Muscle of back (tissue), 11 donors: Measurements from ENCODE around the gene SHC1. TPM values are rescaled to one million over a fixed set of nuclear protein-coding genes. Genes with fewer than 3 reads are reported as not detected.
A peak's percentile ranks its signal among the peaks of the same experiment; 100 is the strongest.

ENCODE experiments used
- DNase-seq, 3 donors: peaks; one replicate each; pipeline versions ENCODE4 v3.0.0 to v3.0.0-alpha.2; 2013
- polyA plus RNA-seq, 10 donors: library from polyadenylated mRNA; unstranded; fragments of 120-200 nt; gene quantifications; one replicate each; pipeline ENCODE4 v1.2.1, GENCODE V29; 2013; ENCODE audit not compliant: insufficient read length in 10 of 10

SHC1 gene
- polyA plus RNA-seq, 10 donors, result 76.6 to 116 (median 85.6) TPM

DNA sequence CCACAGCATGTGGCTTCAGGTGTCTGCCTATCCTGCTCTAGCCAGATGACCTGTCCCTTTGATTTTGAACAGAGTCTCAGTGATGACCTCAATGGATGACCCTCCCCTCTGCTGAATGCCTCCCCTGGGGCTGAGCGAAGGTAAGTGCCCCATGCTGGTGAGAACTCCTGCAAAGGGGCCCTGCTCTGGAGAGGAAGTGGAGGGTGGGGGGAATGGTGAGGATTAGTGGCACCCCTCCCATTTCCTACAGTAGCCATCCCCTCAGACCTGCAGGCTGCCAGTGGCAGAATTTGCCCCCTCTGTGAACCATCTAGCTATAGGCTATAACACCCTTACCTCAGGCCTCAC, 30.4 kb downstream of the SHC1 start:
- DNase-seq, result no peak

DNA sequence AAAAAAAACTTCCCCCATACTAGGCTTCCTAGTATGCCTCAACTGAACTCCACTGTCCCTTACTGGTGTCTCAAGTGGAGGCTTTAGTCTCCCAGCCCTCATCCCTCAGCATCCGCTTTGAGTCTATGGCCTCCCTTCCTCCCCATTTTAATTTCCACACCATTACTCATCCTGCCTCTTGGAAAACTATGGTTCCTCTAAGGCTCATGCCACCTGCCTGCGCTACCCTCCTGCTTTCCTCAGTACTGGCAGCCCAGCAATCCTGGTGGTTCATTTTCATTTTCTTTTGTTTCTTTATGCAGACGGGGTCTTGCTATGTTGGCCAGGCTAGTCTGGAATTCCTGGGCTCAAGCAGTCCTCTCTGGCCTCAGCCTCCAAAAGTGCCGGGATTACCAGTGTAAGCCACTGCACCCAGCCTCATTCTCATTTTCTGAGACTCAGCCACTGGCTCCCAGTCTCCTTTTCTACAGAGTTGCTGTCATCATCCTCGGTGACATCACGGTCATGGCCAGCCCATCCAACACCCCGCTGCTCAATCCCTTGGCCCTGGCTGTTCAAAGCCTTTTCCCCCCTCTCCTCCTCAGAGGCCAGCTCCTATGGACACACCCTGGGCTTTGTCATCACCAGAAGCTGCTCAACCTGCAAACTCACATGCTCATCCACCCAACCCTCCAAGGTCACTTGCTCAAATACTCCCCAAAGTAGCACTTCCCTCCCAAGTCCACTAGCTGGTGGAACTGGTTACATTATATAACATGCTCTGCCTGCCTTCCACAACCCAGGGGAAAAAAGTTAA, 31.7 kb downstream of the SHC1 start:
- no peak for DNase-seq

DNA sequence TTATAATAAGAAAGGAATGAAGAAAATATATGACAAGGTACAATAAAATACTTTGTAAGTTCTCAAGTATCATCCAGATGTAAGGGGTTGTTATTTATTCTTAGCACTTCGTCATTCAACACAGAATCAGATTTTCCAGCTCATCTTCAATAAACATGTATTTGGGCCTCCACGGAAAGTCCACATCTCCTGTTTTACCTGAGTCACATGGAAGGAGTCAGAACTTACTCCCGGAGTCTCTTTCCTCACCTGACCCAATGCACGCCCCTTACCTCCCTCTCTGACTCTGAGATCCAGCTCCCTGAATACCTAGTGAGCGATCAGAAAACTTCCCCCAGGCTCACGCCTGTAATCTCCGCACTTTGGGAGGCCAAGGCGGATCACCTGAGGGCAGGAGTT, 32.6 kb downstream of the SHC1 start:
- no peak for DNase-seq

- peak; percentile 95 to 99 (median 97) for DNase-seq
Measured at GRCh38 chr1:154937085-154937987, 33.2 kb downstream of the SHC1 start.

DNA sequence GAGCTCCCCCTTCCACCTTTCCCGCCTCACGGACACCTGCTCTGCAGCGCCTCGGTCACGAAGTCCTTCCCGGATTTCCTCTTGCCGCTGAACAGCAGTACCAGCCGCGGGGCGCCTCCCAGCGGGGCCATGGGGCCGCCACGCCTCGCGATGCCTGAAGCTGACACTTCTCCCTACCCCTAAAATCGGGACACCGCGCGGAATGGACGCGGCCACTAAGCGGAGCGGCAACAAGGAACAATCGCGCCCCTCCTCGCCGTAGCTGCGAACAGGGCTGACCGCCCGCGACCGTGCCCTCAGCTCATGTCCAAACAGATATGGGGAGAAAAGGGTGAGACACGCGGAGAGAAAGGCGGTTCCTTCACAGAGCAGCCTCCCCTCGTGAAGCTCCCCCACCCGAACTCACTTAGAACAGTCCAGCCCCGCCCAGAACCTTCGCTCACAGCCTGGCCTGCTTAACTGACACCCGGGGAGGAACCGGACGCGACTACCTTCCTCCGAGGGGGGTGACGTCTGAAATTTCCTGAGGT, 33.9 kb downstream of the SHC1 start, which contains the start of gene PMVK:
TSS of gene PMVK (minus strand) at position 165 of the 530 bp plus-strand sequence. CDS start at position 131, 34 bp downstream.
- peak; percentile 96 to 99 (median 97) for DNase-seq

DNA sequence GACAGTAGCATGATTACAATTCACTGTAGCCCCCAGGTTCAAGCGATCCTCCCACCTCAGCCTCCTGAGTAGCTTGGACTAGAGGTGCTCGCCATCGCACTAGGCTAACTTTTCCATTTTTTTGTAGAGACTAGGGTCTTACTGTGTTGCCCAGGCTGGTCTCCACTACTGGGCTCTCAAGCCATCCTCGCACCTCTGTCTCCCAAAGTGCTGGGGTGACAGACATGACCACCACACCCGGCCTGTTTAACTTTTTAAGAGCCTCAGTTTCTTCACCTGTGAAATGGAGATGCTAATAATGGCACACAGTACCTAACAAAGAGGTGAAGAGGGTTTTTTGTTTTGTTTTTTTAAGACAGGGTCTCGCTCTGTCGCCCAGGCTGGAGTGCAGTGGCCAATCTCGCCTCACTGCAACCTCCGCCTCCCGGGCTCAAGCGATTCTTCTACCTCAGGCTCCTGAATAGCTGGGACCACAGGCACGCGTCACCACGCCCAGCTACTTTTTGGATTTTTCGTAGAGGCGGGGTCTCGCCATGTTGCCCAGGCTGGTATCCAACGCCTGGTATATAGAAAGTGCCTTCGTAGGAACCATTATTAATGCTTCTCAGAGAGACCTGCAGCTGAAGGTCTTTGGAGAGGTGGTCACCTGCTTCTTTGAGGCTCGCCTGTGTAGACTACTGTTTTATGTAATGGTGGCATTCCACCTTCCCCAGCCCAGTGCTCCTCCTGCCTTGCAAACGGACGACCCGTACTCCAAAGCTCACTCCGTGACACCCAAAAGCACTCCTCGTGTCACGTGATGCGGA, 34.6 kb downstream of the SHC1 start:
- no peak for DNase-seq

DNA sequence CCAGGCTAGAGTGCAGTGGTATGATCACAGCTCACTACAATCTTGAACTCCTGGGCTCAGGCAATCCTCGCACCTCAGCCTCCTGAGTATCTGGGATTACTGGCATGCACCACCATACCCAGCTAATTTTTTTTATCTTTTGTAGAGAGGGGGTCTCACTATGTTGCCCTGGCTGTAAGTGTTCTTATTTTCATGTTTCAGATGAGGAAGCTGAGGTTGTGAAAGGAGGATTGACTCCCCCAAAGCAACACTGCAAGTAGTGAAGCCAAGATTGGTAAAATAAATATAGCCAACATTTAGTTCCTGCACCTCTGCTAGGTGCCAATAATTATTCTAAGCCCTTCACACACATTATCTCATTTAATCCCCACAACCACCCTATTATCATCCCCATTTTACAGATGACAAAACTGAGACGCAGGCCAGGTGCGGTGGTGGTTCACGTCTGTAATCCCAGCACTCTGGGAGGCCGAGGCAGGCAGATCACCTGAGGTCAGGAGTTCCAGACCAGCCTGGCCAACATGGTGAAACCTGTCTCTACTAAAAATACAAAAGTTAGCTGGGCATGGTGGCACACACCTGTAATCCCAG, 36.1 kb downstream of the SHC1 start:
- DNase-seq, result no peak

GRCh38 chr1:154931940-154932487, 38.5 kb downstream of the SHC1 start:
- DNase-seq, result no peak

GRCh38 chr1:154926201-154926600, 44.3 kb downstream of the SHC1 start:
- no peak for DNase-seq

DNA sequence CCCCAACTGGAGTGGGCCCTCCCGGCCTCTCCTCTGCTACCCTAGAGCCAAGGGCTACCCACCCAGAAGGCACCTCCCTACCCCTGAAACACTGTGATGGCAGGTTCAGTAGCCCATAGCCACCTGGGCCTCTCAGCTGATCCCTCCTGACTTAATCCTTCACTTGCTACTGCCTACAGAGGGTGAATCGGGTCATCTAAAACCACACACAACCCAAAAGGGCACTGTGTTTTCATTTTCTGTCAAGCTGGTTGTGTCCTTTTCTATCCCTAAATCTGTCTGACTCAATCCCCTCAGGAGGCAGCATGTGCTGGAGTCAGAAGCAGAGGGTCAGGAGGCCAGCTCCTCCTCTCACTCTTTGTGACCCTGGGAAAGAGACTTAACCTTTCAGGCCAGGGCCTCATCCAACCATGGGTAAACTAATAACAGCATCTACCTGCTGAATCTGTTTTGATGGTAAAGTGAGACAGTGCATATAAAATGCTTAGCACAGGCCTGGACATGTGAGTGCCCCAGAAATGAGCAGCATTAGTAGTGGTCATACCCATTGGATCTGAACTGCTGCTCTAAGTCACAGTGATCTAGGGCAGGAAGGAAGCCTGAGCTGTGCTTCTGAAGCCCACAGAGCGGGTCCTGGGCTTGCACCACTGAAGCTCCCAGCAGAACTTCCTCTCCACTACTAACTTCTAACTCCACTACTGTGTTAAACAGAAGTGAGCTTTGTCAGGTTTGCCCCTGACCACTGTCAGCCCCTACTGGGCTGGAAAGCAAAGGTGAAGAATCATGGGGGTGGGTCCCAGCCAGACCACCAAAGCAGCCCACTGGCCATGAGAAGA, 45.0 kb downstream of the SHC1 start:
- no peak for DNase-seq

DNA sequence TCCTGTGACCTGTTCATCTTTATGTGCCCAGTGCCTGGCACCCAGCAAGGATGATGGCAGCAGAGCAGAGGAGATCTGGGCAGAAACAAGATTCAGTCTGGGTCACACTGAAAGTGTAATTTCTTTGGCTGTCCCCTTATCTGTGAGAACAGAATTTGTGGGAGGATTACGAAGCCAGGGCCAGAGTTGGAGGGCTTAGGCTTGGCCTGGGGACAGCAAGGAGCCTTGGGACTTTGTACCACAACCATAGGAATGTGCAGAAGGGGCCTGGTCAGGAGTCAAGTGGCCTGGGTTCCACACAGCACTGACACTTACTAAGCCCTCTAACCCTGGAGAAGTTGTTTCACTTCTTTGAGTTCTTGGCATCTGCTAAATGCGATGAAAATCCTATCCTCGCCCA, 46.9 kb downstream of the SHC1 start:
- DNase-seq, result no peak

- no peak for DNase-seq
Measured at GRCh38 chr1:154913273-154913672, 57.3 kb downstream of the SHC1 start.

- no peak for DNase-seq
Measured at GRCh38 chr1:154912755-154913154, 57.8 kb downstream of the SHC1 start.

Other genes with a start within 250 kb of the SHC1 start
- 1 to 10 TPM; 6.2 to 9.8 (median 8.3) TPM for gene KCNN3, start 100.5 kb downstream of the SHC1 start, polyA plus RNA-seq
- gene PMVK, start 34.0 kb downstream of the SHC1 start, polyA plus RNA-seq, result 10 to 100 TPM; 21.6 to 35.4 (median 26.8) TPM
- 100 to 1,000 TPM in 9 of 10 donors, 10 to 100 TPM in 1; 81.5 to 150 (median 124) TPM for gene PBXIP1, start 14.6 kb downstream of the SHC1 start, polyA plus RNA-seq
- gene PYGO2, start 9.0 kb downstream of the SHC1 start, polyA plus RNA-seq, result 10 to 100 TPM; 25.6 to 33.5 (median 26.9) TPM
- gene CKS1B, start 3.9 kb upstream of the SHC1 start, polyA plus RNA-seq, result 10 to 100 TPM; 45.8 to 80.8 (median 62.6) TPM
- gene FLAD1, start 12.6 kb upstream of the SHC1 start, polyA plus RNA-seq, result 10 to 100 TPM; 15.3 to 21.0 (median 19.5) TPM
- gene LENEP, start 22.8 kb upstream of the SHC1 start, polyA plus RNA-seq, result under 1 TPM in 3 of 10 donors, not detected in 7; 0.30 to 0.71 (median 0.48) TPM
- gene ZBTB7B, start 32.1 kb upstream of the SHC1 start, polyA plus RNA-seq, result 10 to 100 TPM in 2 of 10 donors, 1 to 10 TPM in 8; 6.2 to 13.1 (median 8.4) TPM
- gene DCST2, start 63.0 kb upstream of the SHC1 start, polyA plus RNA-seq, result 1 to 10 TPM in 3 of 10 donors, under 1 TPM in 7; 0.40 to 1.9 (median 0.85) TPM
- gene DCST1, start 63.1 kb upstream of the SHC1 start, polyA plus RNA-seq, result under 1 TPM; 0.09 to 0.58 (median 0.17) TPM
- gene ADAM15, start 80.6 kb upstream of the SHC1 start, polyA plus RNA-seq, result 10 to 100 TPM; 50.0 to 81.4 (median 59.9) TPM
- gene EFNA4, start 93.0 kb upstream of the SHC1 start, polyA plus RNA-seq, result 10 to 100 TPM in 1 of 10 donors, 1 to 10 TPM in 9; 5.1 to 10.2 (median 7.0) TPM
- gene EFNA3, start 108.1 kb upstream of the SHC1 start, polyA plus RNA-seq, result 1 to 10 TPM; 2.1 to 5.3 (median 2.3) TPM
- gene EFNA1, start 157.1 kb upstream of the SHC1 start, polyA plus RNA-seq, result 10 to 100 TPM; 19.4 to 31.5 (median 22.8) TPM
- 10 to 100 TPM; 18.1 to 21.6 (median 21.1) TPM for gene SLC50A1, start 165.1 kb upstream of the SHC1 start, polyA plus RNA-seq
- 10 to 100 TPM; 11.9 to 28.7 (median 18.8) TPM for gene DPM3, start 169.8 kb upstream of the SHC1 start, polyA plus RNA-seq
- 100 to 1,000 TPM in 2 of 10 donors, 10 to 100 TPM in 8; 77.1 to 103 (median 93.4) TPM for gene KRTCAP2, start 202.6 kb upstream of the SHC1 start, polyA plus RNA-seq
- gene TRIM46, start 203.1 kb upstream of the SHC1 start, polyA plus RNA-seq, result under 1 TPM; 0.21 to 0.83 (median 0.52) TPM
- gene THBS3, start 237.2 kb upstream of the SHC1 start, polyA plus RNA-seq, result 10 to 100 TPM; 48.6 to 97.0 (median 68.0) TPM
- 10 to 100 TPM; 16.3 to 26.1 (median 21.6) TPM for gene MTX1, start 237.9 kb upstream of the SHC1 start, polyA plus RNA-seq